Keratinocyte (primary cell): Measurements from ENCODE around the gene MPI.

Experiments used
- CTCF ChIP-seq, 3 experiments: IDR thresholded peaks in 1 of 3; conservative IDR thresholded peaks in 1 of 3; optimal IDR thresholded peaks in 1 of 3; 2 replicates in 2 of 3; 3 replicates in 1 of 3; pipeline versions ENCODE3 to v1.5.1; 2011; ENCODE audit warnings: low read length in 3 of 3, mild to moderate bottlenecking in 3 of 3, moderate library complexity in 2 of 3, control low read depth in 1 of 3, inconsistent platforms in 1 of 3; ENCODE audit not compliant: insufficient read depth in 2 of 3; ENCODE audit errors: extremely low read depth in 1 of 3
- EZH2 ChIP-seq: IDR thresholded peaks from one replicate; pipeline ENCODE4 v1.6.1; 2012; ENCODE audit warnings: inconsistent platforms, mild to moderate bottlenecking, low read length, moderate library complexity

- TF ChIP-seq EZH2 (no peak), CTCF (optimal IDR thresholded peaks at IDR 0.05 in 1 of 3, IDR thresholded peaks at IDR 0.05 in 1 of 3, conservative IDR thresholded peaks at IDR 0.05 in 1 of 3; ENCODE audit: extremely low read depth in 1 of 3, insufficient read depth in 2 of 3, low read length in 3 of 3) (no peak)
Measured at GRCh38 chr15:74865316-74865715, 24.5 kb upstream of the MPI start.
